ENCODE data around the gene RTL1.

Gene RTL1

DNA sequence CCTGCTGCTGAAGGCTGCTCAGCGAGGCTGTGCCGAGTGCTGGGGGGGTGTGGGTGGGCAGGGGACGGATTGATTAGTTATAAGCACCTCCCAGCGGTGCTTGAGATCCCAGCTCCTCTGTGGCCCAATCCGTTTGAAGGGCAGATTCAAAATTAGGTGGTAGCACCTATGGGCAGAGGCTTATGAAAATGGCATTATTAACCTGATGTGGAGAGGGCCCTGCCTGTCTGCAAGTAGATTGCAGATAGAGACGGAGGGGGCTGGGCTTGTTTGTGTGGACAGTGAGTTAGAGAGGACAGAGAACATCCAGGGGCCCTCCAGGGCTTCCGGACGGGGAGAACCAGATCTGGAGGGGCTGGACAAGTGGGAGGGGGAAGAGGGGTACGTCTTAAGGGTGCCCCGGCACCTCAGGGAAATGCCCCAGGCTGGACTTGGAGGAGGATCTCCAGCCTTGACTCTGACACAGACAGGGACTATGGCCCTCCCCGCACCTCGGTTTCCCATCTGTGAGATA, at the start of gene RTL1:
Gene RTL1 (minus strand): TSS at position 51 of the 514 bp plus-strand sequence. CDS start 18,934 bp downstream, outside the sequence.
- in situ Hi-C loops (cut with MboI; ENCODE audit: low sequenced_read_pairs) = no loop called here

DNA sequence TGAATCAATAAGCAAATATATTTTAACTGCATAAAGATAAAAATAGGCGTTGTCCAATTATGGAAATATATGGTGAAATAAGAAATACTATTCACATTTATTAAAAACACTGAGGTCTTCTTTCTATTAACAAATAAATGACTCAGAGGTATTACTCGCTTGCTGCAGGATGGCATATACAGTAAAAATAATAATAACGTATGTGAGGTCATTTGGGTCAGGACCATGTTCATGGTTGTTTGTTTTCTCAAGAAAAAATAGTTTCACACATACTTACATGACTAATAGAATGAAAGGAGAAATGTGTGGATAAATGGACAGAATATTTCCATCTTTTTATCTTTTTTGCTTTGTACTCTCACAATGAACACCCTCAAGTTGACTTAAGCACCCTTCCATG, 46.5 kb upstream of the RTL1 start:
- in situ Hi-C loops (cut with MboI; ENCODE audit: low sequenced_read_pairs) = no loop called here

DNA sequence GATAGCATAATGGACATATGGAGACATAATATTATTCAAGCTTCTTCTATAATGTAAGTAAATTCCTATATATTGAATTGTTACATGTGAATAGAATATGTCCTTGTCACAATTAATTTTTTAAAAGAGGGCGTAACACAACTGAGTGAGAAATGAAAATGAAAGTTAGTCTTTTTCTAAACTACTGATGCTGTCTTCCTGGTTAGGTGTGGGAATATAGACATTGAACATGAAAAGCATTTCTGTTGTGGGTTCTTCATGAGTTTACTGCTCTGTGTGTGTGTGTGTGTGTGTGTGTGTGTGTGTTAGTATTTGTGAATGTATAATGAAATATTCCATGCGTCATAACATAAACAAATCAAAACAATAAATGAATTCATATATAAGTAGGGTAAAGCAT, 40.5 kb upstream of the RTL1 start:
- in situ Hi-C loops (cut with MboI; ENCODE audit: low sequenced_read_pairs) = no loop called here

DNA sequence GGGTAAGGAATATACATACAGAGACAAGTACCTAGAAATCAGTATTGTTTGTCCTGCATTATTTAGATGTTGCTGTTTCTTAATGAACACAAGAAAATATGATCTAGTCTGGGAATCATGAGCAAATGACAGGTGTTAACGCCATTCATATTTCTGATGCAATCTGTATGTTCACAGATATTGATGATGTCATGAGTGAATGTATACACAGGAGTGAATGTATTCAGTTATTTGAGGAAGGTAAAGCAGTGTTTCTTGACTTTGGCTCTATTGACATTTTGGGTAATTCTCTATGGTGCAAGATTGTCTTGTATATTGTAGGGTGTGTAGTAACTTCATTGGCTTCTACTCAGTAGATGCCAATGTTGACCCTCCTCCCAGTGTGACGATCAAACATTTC, 26.7 kb upstream of the RTL1 start:
- in situ Hi-C loops (cut with MboI; ENCODE audit: low sequenced_read_pairs) = no loop called here

DNA sequence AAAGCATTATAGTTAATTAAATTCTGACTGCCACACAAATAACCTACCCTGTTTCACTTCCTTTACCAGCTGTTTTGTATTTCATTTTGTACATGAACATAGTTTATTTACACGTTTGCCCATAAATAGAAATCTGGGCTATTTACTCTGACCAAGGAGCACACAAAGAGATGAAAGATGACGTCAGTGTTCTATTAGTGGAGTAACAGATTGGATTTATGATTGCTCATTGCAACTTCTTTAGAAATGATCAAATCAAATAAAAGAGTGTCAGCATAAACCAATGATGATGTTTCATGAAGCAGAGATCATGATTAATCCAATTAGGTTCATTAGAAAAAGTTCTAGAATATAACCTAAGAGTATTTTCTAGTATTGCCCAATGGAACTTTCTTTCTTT, 12.0 kb upstream of the RTL1 start:
- in situ Hi-C loops (cut with MboI; ENCODE audit: low sequenced_read_pairs) = no loop called here

DNA sequence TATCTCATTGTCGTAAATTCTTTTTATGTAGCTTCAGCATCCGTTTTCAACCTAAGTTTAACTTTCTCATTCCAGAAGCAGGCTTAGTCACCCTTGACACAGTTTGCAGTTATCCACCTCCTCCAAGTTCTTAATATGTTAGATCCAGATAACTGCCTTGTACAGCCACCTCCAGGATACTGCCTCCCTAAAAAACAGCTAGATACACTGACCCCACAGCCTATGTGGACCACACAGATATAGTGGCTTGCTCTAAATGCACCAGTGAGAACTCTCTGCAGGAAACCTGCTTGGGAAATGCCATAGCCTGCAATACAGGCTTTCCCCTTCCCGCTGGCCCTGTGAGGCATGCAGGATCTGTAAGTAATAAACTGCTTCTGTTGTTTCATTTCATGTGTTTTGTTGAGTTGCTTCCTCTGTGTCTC, 11.1 kb upstream of the RTL1 start:
- in situ Hi-C loops (cut with MboI; ENCODE audit: low sequenced_read_pairs) = no loop called here

DNA sequence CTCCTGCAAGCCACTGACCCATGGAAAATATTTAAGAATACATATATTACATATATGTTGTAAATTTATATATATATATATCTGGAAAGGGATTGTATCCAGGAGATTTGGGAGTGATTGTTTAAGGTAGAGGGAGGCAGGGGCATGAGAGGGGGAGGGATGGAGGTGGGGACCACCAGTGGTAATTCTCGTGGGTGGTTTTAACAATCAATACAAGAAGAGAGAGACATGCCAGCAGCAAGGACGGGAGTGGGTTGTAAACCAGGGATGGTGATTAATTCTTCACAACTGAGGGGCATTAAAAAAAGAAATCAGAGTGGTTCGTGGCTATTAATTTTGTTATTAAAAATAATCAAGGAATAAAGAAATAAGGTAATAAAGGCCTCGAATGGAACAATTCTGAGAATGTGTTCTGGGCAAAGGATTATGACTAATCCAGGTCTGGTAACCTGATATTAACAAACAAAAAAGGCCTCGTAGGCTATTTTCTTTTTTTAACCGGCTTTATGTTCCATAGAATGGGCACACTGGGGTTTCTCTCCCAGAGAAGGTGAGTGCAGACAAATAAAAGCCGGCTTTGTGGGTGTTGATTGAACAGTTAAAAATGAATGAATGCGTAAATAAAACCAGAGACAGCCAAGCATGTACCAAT, 8.3 kb upstream of the RTL1 start:
- in situ Hi-C loops (cut with MboI; ENCODE audit: low sequenced_read_pairs) = no loop called here

DNA sequence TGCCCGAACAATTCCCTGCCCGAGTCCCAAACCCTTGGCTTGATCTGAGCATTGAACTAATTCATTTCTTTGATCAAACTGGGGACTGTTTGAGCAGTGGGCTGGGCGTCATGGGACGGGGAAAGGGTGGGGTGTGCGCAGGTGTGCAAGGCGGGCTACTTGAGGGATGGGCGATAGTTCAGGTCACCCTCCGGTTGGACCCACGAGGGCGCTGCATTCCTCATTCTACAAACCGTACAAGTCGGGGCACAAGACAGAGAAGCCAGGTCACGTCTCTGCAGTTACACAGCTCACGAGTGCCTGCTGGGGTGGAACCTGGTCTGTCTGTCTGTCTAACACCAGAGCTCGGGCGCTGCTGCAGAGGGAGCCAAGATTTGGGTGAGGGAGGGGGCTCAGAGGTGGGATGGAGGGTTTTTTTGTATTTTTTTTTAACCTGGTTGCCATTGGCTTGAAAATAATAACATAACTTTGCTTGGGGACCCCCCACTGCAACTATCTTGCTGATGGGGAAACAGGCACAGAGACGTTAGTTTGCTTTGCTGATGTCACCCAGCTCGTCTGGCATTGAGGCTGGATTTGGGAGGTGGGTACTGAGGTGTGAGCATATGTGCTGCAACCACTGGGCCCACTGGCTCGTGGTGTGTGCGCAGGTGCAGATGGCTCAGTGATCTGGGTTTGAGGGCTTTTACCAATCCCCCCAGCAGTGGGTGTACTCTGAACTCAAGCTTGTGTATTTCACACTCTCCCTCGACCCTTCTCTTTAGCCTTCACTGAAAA, 7.6 kb upstream of the RTL1 start:
- in situ Hi-C loops (cut with MboI; ENCODE audit: low sequenced_read_pairs) = no loop called here

DNA sequence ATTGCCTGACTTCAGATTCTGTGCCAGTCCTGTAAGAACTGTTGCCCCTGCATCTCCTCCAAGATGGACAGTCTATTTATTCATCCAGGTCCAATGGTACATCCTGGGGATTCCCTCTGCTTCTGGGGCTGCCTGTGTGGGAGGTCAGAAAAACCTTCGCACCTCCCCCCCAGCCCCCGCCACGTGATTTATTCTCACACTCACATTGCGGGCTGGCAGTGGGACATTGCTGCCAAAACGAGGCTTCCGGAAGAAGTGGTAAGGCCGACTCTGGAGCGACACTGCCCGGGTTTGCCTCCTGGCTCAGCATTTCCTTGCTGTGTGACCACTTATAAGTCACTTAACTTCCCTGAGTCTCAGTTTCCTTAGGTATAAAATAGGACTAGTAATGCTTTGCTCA, 5.9 kb upstream of the RTL1 start:
- in situ Hi-C loops (cut with MboI; ENCODE audit: low sequenced_read_pairs) = no loop called here

DNA sequence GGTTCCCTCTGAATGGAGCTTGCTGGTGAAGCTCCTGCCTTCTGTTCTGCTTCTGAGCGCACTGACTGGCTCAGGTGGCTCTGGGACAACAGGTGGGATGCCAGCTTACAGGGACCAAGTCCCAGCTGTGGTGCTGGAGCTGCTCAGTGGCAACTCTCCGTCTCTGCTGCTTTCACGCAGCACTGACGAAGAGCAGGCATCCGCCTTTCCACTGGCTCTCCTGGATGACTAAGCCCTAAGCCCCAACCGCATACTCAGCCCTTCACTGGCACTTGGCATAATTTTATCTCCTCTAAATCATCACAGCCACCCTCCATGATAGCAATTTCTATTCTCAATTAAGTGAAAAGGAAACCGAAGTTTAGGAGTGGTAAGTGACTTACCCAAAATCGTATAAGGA, 3.7 kb upstream of the RTL1 start:
- in situ Hi-C loops (cut with MboI; ENCODE audit: low sequenced_read_pairs) = no loop called here

DNA sequence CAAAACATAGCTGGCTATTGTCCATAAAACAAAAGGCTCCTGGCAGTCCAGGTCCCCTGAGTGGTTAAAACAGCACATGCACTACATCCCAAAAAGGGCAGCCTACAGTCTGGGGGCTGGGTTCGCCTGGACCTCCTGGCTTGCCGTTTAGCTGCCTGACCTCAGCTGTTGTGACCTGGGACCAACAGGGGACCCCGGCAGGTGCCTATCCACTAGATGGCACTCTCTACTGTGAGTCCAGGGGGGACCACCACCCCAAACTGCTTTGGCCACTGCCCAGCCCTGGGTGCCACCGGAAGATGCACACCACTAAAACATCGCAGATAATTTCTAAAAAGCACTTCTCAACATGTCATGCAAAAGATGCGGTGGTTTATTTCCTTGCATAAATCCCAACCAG, 2.9 kb upstream of the RTL1 start:
- in situ Hi-C loops (cut with MboI; ENCODE audit: low sequenced_read_pairs) = no loop called here

DNA sequence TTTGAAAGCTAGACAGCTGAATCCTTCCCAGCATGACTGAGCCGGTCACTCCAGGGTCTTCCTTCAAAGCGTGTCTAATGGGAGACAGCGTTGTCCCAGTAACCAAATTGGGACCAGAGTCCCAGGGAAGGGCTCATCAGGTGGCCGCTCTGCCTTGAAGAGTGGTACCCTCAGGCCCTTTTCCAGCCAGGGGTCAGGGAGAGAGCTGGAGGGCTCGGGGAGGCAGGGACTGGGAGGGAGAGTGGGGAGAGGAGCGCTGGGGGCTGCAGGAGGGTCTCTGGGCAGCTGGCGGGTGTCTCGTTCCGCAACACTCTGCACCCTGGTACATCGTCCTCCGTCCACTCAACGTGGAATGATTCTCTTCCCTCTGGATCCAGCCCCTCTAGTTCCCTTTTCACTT, 1.6 kb upstream of the RTL1 start:
- in situ Hi-C loops (cut with MboI; ENCODE audit: low sequenced_read_pairs) = no loop called here

DNA sequence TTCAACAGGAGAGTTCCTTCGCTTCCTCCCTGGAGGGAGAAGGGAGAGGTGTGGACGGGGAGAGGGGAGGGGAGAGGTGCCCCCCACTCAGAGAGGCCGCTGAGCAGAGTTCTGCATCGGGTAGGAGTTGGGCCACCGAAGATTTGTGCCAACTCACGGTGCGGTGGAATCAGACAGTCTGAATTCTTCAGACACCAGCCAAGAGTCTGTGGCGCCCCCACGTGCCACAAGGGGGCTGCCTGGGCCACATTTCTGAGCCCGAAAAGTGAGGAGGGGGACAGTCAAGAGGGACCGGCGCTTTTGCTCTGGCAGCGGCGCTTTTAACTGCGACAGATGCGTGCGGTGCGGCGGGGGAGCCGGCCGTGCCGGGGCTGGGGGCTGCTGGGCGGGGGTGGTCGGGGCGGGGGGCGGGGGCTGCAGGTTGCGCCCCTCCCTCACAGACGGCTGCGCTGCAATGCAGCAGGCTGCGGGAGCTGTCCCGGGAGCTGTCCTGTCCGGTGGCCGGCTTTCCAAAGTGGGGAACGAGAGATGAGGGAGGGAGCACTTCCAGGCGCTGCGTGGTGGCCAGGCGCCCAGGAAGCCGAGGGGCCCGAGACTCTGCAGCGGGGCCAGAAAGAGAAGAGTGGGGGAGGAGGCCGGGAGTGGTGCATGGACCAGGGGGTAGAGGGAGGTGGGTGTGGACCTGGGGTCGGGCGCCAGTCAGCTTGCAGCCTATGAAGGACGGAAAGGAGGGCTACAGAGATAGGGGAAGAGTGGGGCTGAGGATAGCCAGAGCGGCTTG, 975 bp upstream of the RTL1 start:
- in situ Hi-C loops (cut with MboI; ENCODE audit: low sequenced_read_pairs) = no loop called here

DNA sequence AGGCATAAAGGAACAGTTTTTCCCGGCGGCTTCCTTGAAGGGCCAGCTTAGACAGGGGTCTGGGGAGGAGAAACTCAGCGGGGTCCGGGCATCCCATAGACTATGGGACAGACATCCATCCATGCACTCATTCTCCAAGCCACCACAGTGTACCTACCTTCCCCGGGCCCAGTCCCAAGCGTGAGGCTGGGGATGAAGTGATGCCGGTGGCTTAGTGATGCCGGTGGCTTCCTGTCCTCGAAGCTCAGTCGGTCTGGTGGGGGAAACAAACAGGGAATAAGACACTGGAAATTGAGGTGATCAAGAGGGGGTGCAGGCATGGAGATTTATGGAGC, 421 bp downstream of the RTL1 start:
- in situ Hi-C loops (cut with MboI; ENCODE audit: low sequenced_read_pairs) = no loop called here

DNA sequence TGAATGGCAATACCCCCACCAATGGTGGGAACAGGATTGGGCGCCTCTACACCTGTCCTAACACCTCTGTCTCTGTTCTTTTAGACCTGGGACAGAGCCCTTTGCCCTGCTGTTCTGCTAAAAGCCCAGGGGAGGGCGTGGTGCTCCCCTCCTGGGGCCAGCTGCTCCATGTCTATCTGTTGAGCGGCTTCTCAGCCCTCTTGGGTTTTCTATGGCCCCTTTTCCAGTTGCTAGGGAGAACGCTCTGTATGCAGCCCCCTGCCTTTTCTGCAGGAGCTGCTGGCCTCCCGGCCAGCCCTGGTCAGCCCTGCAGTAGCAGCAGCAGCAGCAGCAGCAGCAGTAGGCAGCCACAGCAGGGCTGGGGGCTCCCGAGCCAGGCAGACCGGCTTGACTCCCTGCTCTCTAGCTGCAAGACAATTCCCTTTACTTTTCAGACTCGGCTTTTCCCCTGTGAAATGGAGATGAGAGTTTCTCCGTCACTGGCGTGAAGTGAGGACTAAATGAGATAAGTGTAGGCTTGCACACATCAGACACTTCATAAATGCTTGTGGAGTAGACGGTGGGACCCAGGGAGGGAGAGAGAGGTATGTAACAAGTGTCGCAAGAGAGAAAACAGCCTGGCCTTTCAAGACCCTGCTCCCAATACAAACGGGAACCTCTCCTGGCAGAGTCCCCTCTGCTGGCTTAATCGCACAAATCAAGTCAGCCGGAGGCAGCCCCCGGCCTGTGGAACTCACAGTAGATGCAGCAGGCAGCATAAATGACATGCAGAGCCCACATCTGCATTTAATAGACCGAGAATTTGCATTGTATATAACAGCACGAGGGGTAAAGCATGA, 1.0 kb downstream of the RTL1 start:
- in situ Hi-C loops (cut with MboI; ENCODE audit: low sequenced_read_pairs) = no loop called here

DNA sequence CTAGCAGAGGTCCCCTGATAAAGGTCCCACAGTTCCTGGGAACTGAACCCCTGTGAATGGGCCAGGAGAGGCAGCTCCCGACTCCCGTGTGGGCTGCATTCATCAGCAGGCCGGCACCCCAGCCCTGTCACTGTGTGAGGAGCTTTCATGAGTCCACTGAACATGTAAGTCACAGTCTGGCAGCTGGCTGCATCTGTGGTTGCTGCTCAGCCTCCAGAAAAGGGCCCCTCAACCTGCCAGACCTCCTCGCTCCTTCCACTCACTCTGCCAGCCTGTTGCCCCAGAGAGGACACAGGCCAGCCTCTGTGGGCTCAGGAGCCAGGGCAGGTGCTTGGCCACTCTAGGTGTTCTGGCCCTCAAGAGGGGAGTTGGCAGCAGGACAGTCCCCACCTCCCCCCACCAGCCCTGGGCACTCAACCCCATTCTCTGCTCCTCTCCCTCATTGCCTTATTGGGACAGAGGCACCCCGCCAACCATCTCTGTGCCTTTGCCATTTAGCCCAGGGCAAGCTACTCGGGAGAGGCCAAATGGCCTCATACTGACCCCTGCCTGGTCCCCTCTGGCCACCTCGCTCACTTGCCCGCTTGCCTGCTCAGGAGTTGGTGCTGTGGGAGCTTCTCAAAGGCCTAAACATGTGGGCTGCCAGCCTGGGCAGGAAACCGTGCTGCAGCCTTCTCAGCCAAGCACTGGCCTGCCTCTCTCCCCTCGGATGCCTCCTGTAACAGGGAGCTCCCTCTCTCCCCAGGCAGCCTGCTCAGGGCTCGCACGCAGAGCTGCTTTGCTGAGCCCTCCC, 1.9 kb downstream of the RTL1 start:
- in situ Hi-C loops (cut with MboI; ENCODE audit: low sequenced_read_pairs) = no loop called here

DNA sequence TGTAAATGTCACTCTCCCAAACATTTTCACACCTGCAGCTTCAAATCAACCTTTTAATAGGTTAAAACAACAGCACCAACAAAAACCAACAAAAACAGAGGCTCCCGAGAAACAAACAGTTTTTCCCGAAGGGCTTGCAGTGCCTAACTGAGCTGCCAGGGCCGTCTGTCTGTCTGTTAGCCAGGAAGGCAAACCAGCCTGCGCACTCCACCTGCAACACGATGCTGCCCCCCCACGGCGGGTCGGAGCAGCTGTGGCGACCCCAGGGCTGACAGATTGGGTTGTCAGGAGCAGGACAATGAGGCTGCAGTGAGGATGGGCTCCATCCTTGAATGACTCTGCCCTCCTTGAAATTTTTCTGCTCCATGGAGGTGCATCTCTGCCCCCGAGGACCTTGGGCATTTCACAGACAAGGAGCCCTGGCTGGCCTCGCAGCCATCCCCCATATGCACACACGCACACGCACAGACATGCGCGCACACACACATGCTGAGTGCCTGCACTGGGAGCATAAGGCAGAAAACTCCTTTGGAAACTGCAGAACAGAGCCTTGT, 2.6 kb downstream of the RTL1 start:
- in situ Hi-C loops (cut with MboI; ENCODE audit: low sequenced_read_pairs) = no loop called here

DNA sequence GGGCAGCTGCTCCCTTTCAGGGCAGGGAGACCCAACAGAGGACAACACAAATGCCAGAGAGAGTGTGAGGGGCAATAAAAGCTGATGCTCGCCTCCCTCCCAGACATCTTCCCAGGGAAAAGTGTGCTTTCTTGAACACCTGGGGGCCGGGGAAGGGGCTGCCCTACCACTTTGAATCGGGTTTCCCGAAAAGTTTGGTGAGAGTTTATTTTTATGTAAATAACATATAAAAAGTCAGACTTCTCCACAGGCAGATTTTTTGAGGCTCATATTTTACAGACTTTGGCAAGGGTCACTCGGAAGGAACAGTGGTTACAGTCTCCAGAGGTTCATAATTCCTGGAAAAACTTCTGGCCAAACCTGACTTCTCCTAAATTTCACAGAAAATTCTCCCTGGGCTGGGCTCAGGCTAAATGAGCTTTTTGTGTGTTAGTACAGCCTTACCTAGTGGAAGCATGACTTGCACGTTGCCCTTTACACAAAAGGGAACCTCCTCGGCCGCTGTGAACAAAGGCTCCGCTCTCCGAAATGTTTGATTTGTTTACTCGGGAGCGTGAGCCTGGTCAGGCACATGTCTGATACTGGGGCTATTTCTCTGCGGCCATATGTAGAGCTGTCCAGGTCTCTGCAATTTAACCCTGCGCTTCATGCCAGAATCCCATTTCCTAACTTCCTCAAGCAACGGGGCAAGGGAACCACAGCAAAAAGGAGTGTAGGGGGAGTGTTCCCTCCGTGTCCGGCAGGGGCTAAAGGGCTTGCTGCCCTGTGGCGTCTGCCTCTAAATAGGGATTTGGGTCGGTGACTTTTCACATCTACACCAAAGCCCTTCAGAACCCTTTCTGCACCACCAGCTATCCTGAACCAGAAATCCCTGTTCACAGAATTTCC, 3.4 kb downstream of the RTL1 start:
- in situ Hi-C loops (cut with MboI; ENCODE audit: low sequenced_read_pairs) = no loop called here

Data from hTERT RPE-1 (cell line).